Nephron (organoid): ENCODE measurements around the gene RSRC1.
A peak's percentile ranks its signal among the peaks of the same experiment; 100 is the strongest.

Experiments
- H3K27ac Mint-ChIP-seq, 3 experiments: 2 replicates each; pipeline ENCODE4 v1.8.0; 2020; ENCODE audit warnings: mixed read lengths in 3 of 3, mild to moderate bottlenecking in 2 of 3, moderate library complexity in 1 of 3
- H3K27me3 Mint-ChIP-seq: 2 replicates; pipeline ENCODE4 v1.8.0; 2021; ENCODE audit warnings: low read depth, mild to moderate bottlenecking, moderate library complexity, mixed read lengths
- H3K36me3 Mint-ChIP-seq: 2 replicates; pipeline ENCODE4 v1.8.0; 2020; ENCODE audit warnings: low read depth, mixed read lengths
- H3K4me1 Mint-ChIP-seq: 2 replicates; pipeline ENCODE4 v1.8.0; 2020; ENCODE audit warnings: mixed read lengths
- H3K4me3 Mint-ChIP-seq, 3 experiments: 2 replicates each; pipeline ENCODE4 v1.8.0; 2020; ENCODE audit warnings: mild to moderate bottlenecking in 3 of 3, mixed read lengths in 3 of 3, moderate library complexity in 2 of 3
- H3K9me3 Mint-ChIP-seq: 2 replicates; pipeline ENCODE4 v1.8.0; 2020; ENCODE audit warnings: mixed read lengths
- TF ChIP-seq, protein P1 (sequence below), 3 experiments: fragments of 200-600 bp; sonication (generic); IDR thresholded peaks; one replicate each; pipeline ENCODE4 v1.5.0; 2021; ENCODE audit warnings: antibody characterized with exemption in 3 of 3; ENCODE audit not compliant: unreplicated experiment in 3 of 3

Gene RSRC1

DNA sequence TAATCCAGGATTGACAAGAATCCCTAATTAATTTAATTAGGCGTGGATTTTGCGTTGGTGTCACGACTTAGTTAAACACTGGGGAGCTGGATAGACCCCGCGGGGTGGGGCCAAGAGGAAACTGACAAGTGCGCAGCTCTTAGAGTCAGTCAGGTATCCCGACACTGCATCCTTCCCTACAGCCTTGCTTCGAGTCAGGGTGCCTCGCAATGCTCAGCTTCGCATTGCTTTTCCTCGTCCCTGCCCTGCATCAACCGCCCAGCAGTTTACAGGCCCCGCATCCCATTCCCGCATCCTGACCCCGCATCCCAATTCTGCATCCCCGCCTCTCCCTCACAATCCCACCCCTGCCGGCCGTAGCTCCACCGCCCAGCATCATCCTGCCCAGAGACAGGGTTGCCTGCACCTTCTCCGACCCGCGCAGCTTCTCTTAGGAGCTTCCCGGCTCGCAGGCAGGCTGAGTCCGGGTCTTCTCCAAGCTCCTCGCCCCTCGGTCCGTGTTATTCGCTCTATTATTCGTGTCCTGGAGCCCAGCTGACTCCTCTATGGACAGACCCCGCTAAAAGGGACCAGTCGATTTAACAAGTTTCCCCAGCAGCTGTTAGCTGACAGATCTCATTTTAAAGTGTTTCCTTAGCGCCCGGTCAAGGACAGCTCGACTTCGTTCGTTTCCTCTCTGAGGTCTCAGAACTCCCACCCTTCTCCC, 3.0 kb upstream of the RSRC1 start:
- peak overlapping the region; percentile 72 to 74 (median 73) for H3K4me3 Mint-ChIP-seq
- no peak overlapping the region for H3K27ac Mint-ChIP-seq
- TF ChIP-seq, protein P1, sequence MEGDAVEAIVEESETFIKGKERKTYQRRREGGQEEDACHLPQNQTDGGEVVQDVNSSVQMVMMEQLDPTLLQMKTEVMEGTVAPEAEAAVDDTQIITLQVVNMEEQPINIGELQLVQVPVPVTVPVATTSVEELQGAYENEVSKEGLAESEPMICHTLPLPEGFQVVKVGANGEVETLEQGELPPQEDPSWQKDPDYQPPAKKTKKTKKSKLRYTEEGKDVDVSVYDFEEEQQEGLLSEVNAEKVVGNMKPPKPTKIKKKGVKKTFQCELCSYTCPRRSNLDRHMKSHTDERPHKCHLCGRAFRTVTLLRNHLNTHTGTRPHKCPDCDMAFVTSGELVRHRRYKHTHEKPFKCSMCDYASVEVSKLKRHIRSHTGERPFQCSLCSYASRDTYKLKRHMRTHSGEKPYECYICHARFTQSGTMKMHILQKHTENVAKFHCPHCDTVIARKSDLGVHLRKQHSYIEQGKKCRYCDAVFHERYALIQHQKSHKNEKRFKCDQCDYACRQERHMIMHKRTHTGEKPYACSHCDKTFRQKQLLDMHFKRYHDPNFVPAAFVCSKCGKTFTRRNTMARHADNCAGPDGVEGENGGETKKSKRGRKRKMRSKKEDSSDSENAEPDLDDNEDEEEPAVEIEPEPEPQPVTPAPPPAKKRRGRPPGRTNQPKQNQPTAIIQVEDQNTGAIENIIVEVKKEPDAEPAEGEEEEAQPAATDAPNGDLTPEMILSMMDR (IDR thresholded peaks at IDR 0.05; ENCODE audit: unreplicated experiment in 3 of 3), result no peak
- H3K36me3 Mint-ChIP-seq, result peaks cover 6% of the 10 kb centered on the region
- H3K9me3 Mint-ChIP-seq, result no peaks in the 10 kb centered on the region
- peaks cover 87% of the 10 kb centered on the region for H3K27me3 Mint-ChIP-seq
- peaks cover 54% of the 10 kb centered on the region for H3K4me1 Mint-ChIP-seq

DNA sequence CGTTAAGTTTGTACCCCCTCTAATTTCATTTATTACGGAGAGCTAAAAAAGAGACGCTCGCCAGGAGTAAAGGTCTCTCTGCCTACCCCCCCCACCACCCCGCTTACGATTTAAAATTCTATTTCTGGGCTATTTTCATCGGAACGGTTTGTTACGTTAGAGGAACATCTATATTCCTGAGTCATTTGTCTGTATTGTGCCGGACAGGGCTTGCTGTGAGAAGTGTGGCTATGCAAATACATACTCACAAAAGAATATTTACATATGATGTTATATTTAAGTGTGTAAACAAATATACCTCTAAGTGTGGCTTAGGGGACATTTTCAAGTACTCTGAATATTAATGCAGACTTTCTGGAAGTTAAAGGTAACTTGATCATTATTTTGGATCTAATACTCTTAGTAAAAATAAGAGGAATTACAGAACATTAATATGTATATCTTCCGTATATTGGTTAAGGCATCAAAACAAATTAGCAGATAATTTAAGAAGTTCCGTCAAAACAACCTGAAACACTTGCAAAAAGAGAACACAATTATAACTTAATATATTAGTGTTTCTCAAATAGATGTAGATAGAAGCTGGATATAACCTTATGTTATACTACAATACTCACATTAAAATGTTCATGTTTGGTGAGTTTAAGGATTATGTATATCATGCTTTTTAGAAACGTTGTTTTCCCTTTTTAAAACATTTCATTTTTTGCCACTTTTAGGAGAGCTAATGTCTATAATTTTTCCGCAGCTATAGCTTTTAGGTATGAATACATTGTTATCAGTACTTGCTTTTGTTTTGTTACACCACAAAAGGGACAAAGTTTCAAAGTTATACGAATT, 2.1 kb upstream of the RSRC1 start:
- no peaks in the 10 kb centered on the region for H3K9me3 Mint-ChIP-seq

DNA sequence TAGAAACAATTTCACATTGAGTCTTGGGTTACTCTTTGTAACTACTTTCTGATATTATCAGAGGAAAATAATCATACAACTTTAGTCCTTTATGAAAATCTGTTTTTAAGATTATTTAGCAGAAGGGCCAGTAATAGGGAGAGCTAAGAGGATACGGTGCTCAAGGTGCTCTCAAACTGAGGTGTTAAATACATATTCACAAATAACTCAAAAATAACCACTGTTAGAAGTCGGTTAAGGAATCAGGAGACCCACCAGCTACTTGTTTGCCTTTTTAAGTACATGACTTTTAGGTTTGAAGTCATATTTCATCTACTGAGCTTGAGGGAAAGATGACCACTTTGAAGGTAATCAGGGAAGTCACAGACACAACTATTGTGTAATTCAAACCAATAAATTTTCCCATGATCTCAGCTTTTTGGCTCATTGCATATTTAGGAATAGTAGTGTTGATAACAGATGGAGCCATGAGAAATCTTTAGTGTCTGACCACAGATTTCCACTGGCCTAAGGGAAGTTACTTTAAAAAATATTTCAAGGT, 1.4 kb upstream of the RSRC1 start:
- peaks cover 44% of the 10 kb centered on the region for H3K4me1 Mint-ChIP-seq
- peaks cover under 1% of the 10 kb centered on the region for H3K9me3 Mint-ChIP-seq
- peaks cover 17% of the 10 kb centered on the region for H3K36me3 Mint-ChIP-seq
- TF ChIP-seq, protein P1 (IDR thresholded peaks at IDR 0.05; ENCODE audit: unreplicated experiment in 3 of 3), result no peak
- peak overlapping the region; percentile 47 to 70 (median 52) for H3K4me3 Mint-ChIP-seq
- H3K27me3 Mint-ChIP-seq, result peaks cover 71% of the 10 kb centered on the region
- no peak overlapping the region for H3K27ac Mint-ChIP-seq

More for the DNA sequence above, 2.1 kb upstream of the RSRC1 start:
- peaks cover 78% of the 10 kb centered on the region for H3K27me3 Mint-ChIP-seq
- H3K36me3 Mint-ChIP-seq, result peaks cover 14% of the 10 kb centered on the region
- TF ChIP-seq, protein P1 (IDR thresholded peaks at IDR 0.05; ENCODE audit: unreplicated experiment in 3 of 3), result no peak
- peak overlapping the region; percentile 72 to 74 (median 73) for H3K4me3 Mint-ChIP-seq
- no peak overlapping the region for H3K27ac Mint-ChIP-seq
- H3K4me1 Mint-ChIP-seq, result peaks cover 48% of the 10 kb centered on the region

DNA sequence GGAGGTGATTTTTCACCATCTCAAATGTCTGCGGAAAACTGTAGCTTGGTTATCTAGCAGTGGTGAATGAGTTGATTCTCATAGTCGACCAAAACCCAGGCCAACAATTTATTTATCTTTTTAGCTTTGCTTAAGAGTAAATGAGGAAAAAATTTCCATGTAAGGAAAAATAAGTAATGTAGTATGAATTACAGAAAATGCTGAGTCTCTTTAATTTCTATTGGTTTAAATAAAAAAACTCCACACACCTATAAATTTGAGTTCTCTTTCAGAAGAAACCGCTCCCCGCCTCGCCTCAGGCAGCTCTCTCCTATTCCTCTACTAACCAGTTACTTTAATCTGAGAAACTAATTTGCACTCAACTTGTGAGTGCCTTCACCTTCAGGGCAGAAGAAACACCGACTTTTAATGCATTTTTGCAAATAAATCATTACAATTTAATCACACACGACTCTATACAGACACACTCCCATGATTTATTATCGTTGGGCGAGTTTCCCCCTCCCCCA, 540 bp upstream of the RSRC1 start:
- peak overlapping the region; percentile 89 to 94 (median 94) for H3K4me3 Mint-ChIP-seq
- TF ChIP-seq, protein P1 (IDR thresholded peaks at IDR 0.05; ENCODE audit: unreplicated experiment in 3 of 3), result no peak

DNA sequence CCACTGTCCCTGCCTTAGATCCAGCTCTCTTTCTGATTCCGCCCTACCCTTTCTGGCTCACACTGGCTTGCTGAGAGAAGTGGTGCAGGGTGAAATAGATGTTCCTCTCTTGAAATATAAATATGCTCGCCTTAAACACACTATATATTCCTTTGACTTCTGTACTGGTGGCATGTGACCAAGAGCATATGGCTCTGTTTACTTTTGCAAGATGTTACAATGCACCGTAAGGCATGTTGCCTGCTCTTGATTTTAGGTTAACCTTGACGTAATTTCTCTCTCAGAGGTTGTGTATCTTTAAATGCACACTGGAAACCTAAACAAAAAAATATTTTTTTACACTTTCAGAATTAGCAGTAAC, 749 bp downstream of the RSRC1 start:
- peaks cover 31% of the 10 kb centered on the region for H3K4me1 Mint-ChIP-seq
- peaks cover 18% of the 10 kb centered on the region for H3K9me3 Mint-ChIP-seq
- H3K36me3 Mint-ChIP-seq, result peaks cover 33% of the 10 kb centered on the region
- peak overlapping the region; percentile 89 to 94 (median 94) for H3K4me3 Mint-ChIP-seq
- TF ChIP-seq, protein P1 (IDR thresholded peaks at IDR 0.05; ENCODE audit: unreplicated experiment in 3 of 3), result no peak
- peaks cover 51% of the 10 kb centered on the region for H3K27me3 Mint-ChIP-seq
- peak overlapping the region; percentile 7 to 93 (median 36) for H3K27ac Mint-ChIP-seq

More for the DNA sequence above, 540 bp upstream of the RSRC1 start:
- Mint-ChIP-seq H3K4me1 (peaks cover 36% of the 10 kb centered on the region), H3K9me3 (peaks cover 9% of the 10 kb centered on the region), H3K27me3 (peaks cover 63% of the 10 kb centered on the region), H3K36me3 (peaks cover 25% of the 10 kb centered on the region), H3K27ac (peak overlapping the region; percentile 7 to 93 (median 36))
